Measurements from ENCODE around the gene BDH1.

DNA sequence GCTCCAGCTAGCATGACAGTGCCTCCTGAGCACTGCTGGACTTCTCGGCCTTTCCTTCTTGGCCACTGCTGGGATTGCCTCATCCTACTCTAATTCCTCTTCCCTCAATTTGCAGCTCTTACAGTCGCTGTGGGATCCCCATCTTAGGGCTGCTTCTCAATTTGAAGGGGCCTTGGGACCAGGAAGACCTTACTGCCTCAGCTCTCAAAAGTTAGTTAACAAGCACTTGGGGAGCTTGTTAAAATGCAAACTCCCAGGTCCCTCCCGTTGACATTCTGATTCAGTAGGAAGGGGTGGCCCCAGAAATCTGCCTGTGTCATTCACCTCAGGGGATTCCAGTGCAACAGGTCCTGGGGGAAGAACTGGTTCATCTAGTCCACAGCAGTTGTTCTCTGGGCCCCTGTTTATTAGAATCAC lies 14.8 kb downstream of the BDH1 start:
- TF ChIP-seq, protein P1, sequence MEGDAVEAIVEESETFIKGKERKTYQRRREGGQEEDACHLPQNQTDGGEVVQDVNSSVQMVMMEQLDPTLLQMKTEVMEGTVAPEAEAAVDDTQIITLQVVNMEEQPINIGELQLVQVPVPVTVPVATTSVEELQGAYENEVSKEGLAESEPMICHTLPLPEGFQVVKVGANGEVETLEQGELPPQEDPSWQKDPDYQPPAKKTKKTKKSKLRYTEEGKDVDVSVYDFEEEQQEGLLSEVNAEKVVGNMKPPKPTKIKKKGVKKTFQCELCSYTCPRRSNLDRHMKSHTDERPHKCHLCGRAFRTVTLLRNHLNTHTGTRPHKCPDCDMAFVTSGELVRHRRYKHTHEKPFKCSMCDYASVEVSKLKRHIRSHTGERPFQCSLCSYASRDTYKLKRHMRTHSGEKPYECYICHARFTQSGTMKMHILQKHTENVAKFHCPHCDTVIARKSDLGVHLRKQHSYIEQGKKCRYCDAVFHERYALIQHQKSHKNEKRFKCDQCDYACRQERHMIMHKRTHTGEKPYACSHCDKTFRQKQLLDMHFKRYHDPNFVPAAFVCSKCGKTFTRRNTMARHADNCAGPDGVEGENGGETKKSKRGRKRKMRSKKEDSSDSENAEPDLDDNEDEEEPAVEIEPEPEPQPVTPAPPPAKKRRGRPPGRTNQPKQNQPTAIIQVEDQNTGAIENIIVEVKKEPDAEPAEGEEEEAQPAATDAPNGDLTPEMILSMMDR (IDR thresholded peaks at IDR 0.05; ENCODE audit: insufficient read depth, low read length, poor library complexity, severe bottlenecking) = no peak
- no peak for TF ChIP-seq EZH2phosphoT487 (conservative IDR thresholded peaks at IDR 0.05; ENCODE audit: low read length)

Data from SU-DHL-6 (cell line).